K562 (cell line): ENCODE measurements around the gene CTSH. TPM values are rescaled to one million over a fixed set of nuclear protein-coding genes. Genes with fewer than 3 reads are reported as not detected.

ENCODE experiments used
- CBX3 ChIP-seq, 2 experiments: IDR thresholded peaks; 1 replicate in 1 of 2; 2 replicates in 1 of 2; pipeline ENCODE4 v1.6.1; 2012; ENCODE audit warnings: inconsistent platforms in 2 of 2, low read length in 2 of 2, borderline replicate concordance in 1 of 2, control low read depth in 1 of 2
- CTCFL ChIP-seq: IDR thresholded peaks from 2 replicates; pipeline ENCODE4 v1.6.1; 2011; ENCODE audit warnings: borderline replicate concordance, low read depth, mild to moderate bottlenecking, moderate library complexity, low read length; ENCODE audit not compliant: insufficient read depth, poor library complexity, severe bottlenecking
- MTA3 ChIP-seq: fragments of 450-650 bp; formaldehyde crosslinking; IDR thresholded peaks from 2 replicates; pipeline ENCODE4 v1.6.1; 2017; ENCODE audit warnings: mild to moderate bottlenecking, borderline replicate concordance
- POLR2H ChIP-seq: IDR thresholded peaks from 2 replicates; pipeline ENCODE4 v1.6.1; 2016; ENCODE audit warnings: missing genetic modification characterization, low read depth, mild to moderate bottlenecking, control low read depth, missing compliant biosample characterization, moderate library complexity
- PRDM10 ChIP-seq: fragments of 450-650 bp; IDR thresholded peaks from 2 replicates; pipeline ENCODE4 v1.6.1; 2018; ENCODE audit not compliant: partially characterized antibody
- polyA plus RNA-seq, 8 experiments: library from polyadenylated mRNA; depleted of rRNA in 4 of 8; stranded (reverse) in 5 of 8; unstranded in 3 of 8; fragments of >200 nt; fragmentation: Nextera tagmentation in 2 of 8; fragmentation: Illumina TruSeq in 1 of 8; extraction: Ambion mirVana in 2 of 8; extraction: Trizol in 1 of 8; gene quantifications; 2 replicates each; pipeline versions ENCODE4 v1.2.1 to v1.2.3, GENCODE V29; 2011 to 2014; ENCODE audit warnings: inconsistent platforms in 1 of 8, missing spikeins in 1 of 8
- total RNA-seq, 7 experiments: library from RNA; depleted of rRNA in 6 of 7; stranded (reverse); fragments of >200 nt in 6 of 7; fragmentation: Illumina TruSeq in 2 of 7; extraction: Trizol in 2 of 7; gene quantifications; 2 replicates each; pipeline versions ENCODE4 v1.2.1 to v1.2.3, GENCODE V29; 2011 to 2021; ENCODE audit warnings: low replicate concordance in 1 of 7

Gene CTSH
- total and polyA plus RNA-seq, 9 of the 15 experiments (the other 6 are each of a cell fraction or from before 2014, with no cell fraction given): 15.0 to 462 (median 173) TPM

- TF ChIP-seq PRDM10 (no peak), POLR2H (no peak), CTCFL (no peak), MTA3 (no peak), CBX3 (IDR thresholded peaks at IDR 0.05; ENCODE audit: borderline replicate concordance in 1 of 2, low read length in 2 of 2) (no peak)
These were observed 23.3 kb downstream of the CTSH start (continued) for GRCh38 chr15:78921517-78921916.
